ENCODE data around the gene KRT82. TPM values are rescaled to one million over a fixed set of nuclear protein-coding genes. Genes with fewer than 3 reads are reported as not detected.
A peak's percentile ranks its signal among the peaks of the same experiment; 100 is the strongest.

Gene KRT82
- total RNA-seq, 1 experiment from 2014 or later, result not detected

DNA sequence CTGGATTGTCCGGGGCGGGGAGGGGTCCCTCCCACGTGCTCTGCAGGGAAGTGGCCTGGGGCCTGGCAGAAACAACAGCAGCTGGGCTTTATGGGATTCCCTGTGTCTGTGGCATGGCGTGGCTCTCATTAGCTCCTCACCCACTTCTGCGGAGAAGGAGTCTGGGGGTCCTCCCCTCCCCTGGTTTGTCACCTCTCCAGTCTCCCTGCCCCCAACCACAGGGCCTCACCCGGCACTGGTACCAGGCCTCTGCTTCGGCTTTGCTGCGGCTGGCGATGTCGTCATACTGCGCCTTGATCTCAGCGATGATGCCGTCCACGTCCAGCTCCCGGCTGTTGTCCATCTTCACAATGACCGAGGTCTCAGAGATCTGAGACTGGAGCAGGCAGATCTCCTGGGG, 6.4 kb downstream of the KRT82 start:
- Mint-ChIP-seq H3K9me3 (no peaks in the 10 kb centered on the region; a peak in 1 of 5 replicates), H3K36me3 (ENCODE audit: insufficient read depth in 1 of 3, low read depth in 3 of 3) (no peaks in the 10 kb centered on the region; a peak in 1 of 7 replicates), H3K4me1 (peaks cover 10 to 13% of the 10 kb centered on the region in 2 experiments), H3K27ac (0 out of 7 replicates have a peak overlapping the region, but pooled peaks of 1 of the 3 experiments have one; percentile 23), H3K4me3 (no peak overlapping the region), H3K27me3 (ENCODE audit: low read depth) (no peaks in the 10 kb centered on the region; the same call in none of the 2 replicates)
- no peak overlapping the region for H3K9ac ChIP-seq (ENCODE audit: extremely low read depth, insufficient read length, low read length)
- no peaks in the 10 kb centered on the region for H3K9me3 ChIP-seq (ENCODE audit: control insufficient read depth, low read depth, low read length)
- H4K5ac ChIP-seq (ENCODE audit: insufficient read length, low read depth, low read length), result no peak overlapping the region
- H2AK5ac ChIP-seq (ENCODE audit: insufficient read length, low read length), result no peak overlapping the region
- no peak overlapping the region for H3K27ac ChIP-seq (ENCODE audit: insufficient read length, low read depth, low read length)
- H4K8ac ChIP-seq (replicated peaks; ENCODE audit: insufficient read length, low read depth, low read length), result no peak overlapping the region
- no peak overlapping the region for H2BK120ac ChIP-seq (ENCODE audit: low read depth, low read length, poor library complexity, severe bottlenecking)
- H3K79me2 ChIP-seq (ENCODE audit: insufficient read depth, low read length), result no peaks in the 10 kb centered on the region
- no peak overlapping the region for H3T11ph ChIP-seq (ENCODE audit: low read length)
- no peak overlapping the region for H3K56ac ChIP-seq (ENCODE audit: insufficient read length, low read depth, low read length)
- peaks cover 1% of the 10 kb centered on the region; the same call in 1 of the 2 replicates for H3K4me1 ChIP-seq (ENCODE audit: insufficient read depth, low read length)
- H3K27me3 ChIP-seq (ENCODE audit: insufficient read depth, low read length), result no peaks in the 10 kb centered on the region; the same call in 1 of the 2 replicates
- no peak overlapping the region; the same call in 1 of the 2 replicates for H3K14ac ChIP-seq (ENCODE audit: insufficient read depth, low read length)
- H4K91ac ChIP-seq (ENCODE audit: insufficient read length, low read depth, low read length), result no peak overlapping the region
- no peak overlapping the region for H2BK20ac ChIP-seq (ENCODE audit: low read depth, low read length, poor library complexity, severe bottlenecking)
- no peak overlapping the region for H3K4ac ChIP-seq (ENCODE audit: low read depth, low read length)
- no peak overlapping the region for H3K18ac ChIP-seq (ENCODE audit: insufficient read length, low read depth, low read length)
- no peak overlapping the region for H3K23ac ChIP-seq (ENCODE audit: insufficient read length, low read depth, low read length)
- TF ChIP-seq, protein P1, sequence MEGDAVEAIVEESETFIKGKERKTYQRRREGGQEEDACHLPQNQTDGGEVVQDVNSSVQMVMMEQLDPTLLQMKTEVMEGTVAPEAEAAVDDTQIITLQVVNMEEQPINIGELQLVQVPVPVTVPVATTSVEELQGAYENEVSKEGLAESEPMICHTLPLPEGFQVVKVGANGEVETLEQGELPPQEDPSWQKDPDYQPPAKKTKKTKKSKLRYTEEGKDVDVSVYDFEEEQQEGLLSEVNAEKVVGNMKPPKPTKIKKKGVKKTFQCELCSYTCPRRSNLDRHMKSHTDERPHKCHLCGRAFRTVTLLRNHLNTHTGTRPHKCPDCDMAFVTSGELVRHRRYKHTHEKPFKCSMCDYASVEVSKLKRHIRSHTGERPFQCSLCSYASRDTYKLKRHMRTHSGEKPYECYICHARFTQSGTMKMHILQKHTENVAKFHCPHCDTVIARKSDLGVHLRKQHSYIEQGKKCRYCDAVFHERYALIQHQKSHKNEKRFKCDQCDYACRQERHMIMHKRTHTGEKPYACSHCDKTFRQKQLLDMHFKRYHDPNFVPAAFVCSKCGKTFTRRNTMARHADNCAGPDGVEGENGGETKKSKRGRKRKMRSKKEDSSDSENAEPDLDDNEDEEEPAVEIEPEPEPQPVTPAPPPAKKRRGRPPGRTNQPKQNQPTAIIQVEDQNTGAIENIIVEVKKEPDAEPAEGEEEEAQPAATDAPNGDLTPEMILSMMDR (conservative IDR thresholded peaks at IDR 0.05), result no peak
- no peak overlapping the region for H3K4me2 ChIP-seq (ENCODE audit: insufficient read depth, insufficient read length, low read length)
- no CpG with 5 or more reads among the region's 16 CpGs for WGBS (ENCODE audit: extremely low coverage, insufficient read length, low lambda C conversion rate)
- no peak overlapping the region for H2BK15ac ChIP-seq (ENCODE audit: low read depth, low read length)
- no peak overlapping the region for H2AFZ ChIP-seq (ENCODE audit: low read length)
- no peak for DNase-seq
- no peak overlapping the region for H2BK5ac ChIP-seq (ENCODE audit: insufficient read length, low read length)
- H2BK12ac ChIP-seq (ENCODE audit: insufficient read length, low read depth, low read length), result no peak overlapping the region
- H3K79me1 ChIP-seq (ENCODE audit: insufficient read depth, low read depth, low read length, poor library complexity, severe bottlenecking), result no peaks in the 10 kb centered on the region
- no peaks in the 10 kb centered on the region for H3K23me2 ChIP-seq (ENCODE audit: insufficient read length, low read depth, low read length, poor library complexity, severe bottlenecking)
- H4K20me1 ChIP-seq (ENCODE audit: control insufficient read depth, insufficient read depth, insufficient read length), result no peaks in the 10 kb centered on the region
